AG10803 (cell line): ENCODE measurements around the gene IFNL3.
"Not testable (repeated sequence)": the region's sequence is repeated elsewhere in the genome, so short reads cannot be mapped to it uniquely, and the experiment has no call there.

Experiments used
- DNase-seq: peaks from one replicate; pipeline ENCODE4 v3.0.0; 2010; ENCODE audit warnings: low read depth
- H3K4me3 ChIP-seq: 2 replicates; pipeline ENCODE4 v1.5.1; 2011; ENCODE audit warnings: mild to moderate bottlenecking, low read length, control low read depth
- TF ChIP-seq, protein P1 (sequence below): conservative IDR thresholded peaks from 2 replicates; pipeline ENCODE4 v1.5.1; 2011; ENCODE audit warnings: mild to moderate bottlenecking, low read length, control low read depth, inconsistent platforms

Gene IFNL3

DNA sequence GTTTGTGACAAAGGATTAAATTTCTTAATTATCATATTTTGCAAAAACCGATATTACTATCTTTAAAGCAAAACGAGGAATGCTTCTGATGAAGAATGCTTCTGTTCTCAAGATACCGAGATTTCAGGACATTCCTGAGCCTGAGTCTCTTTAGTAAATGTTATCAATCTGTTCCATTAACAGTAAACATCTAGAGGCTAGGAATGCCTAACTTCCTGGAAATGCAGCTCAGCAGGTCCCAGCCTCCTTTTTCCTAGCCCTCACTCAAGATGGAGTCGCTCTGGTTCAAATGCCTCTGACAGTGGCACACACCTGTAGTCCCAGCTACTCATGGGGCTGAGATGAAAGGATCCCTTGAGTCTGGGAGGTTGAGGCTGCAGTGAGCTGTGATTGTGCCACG is 6.3 kb upstream of the IFNL3 start:
- no peak overlapping the region for H3K4me3 ChIP-seq
- no peak for DNase-seq
- TF ChIP-seq, protein P1, sequence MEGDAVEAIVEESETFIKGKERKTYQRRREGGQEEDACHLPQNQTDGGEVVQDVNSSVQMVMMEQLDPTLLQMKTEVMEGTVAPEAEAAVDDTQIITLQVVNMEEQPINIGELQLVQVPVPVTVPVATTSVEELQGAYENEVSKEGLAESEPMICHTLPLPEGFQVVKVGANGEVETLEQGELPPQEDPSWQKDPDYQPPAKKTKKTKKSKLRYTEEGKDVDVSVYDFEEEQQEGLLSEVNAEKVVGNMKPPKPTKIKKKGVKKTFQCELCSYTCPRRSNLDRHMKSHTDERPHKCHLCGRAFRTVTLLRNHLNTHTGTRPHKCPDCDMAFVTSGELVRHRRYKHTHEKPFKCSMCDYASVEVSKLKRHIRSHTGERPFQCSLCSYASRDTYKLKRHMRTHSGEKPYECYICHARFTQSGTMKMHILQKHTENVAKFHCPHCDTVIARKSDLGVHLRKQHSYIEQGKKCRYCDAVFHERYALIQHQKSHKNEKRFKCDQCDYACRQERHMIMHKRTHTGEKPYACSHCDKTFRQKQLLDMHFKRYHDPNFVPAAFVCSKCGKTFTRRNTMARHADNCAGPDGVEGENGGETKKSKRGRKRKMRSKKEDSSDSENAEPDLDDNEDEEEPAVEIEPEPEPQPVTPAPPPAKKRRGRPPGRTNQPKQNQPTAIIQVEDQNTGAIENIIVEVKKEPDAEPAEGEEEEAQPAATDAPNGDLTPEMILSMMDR, result no peak

DNA sequence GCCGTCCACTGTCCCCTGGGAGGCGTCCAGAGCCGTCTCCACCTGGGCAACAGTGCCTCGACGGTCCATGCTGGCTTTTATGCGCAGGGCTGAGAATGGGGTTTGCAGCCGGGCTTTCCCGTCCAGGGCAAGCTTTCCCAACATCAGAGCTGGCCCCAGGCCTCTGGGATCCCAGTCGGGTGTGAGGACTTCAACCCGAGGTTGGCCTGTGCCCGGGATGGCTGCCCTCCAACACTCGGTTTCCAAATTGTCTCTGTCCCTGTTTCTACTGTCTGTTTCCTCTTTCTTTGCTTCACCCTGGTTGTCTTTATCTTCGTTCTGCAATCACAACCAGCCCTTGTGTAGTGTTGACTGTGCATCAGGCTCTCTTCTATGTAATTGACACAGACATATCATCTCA is 4.0 kb upstream of the IFNL3 start, which contains the start of gene IFNL4:
IFNL4 (minus strand) TSS at position 51 of the 400 bp plus-strand sequence.
- no peak for DNase-seq
- no peak within 1 kb of the TSS for H3K4me3 ChIP-seq
- TF ChIP-seq, protein P1, result no peak

GRCh38 chr19:39247701-39248664 is 3.2 kb upstream of the IFNL3 start:
- TF ChIP-seq, protein P1, result no peak
- no peak overlapping the region for H3K4me3 ChIP-seq
- no peak for DNase-seq

GRCh38 chr19:39246951-39247669 is 2.3 kb upstream of the IFNL3 start:
- DNase-seq, result no peak
- H3K4me3 ChIP-seq, result no peak overlapping the region
- TF ChIP-seq, protein P1, result no peak

GRCh38 chr19:39245166-39245565 is 360 bp upstream of the IFNL3 start:
- not testable (repeated sequence) for DNase-seq, H3K4me3 ChIP-seq

DNA sequence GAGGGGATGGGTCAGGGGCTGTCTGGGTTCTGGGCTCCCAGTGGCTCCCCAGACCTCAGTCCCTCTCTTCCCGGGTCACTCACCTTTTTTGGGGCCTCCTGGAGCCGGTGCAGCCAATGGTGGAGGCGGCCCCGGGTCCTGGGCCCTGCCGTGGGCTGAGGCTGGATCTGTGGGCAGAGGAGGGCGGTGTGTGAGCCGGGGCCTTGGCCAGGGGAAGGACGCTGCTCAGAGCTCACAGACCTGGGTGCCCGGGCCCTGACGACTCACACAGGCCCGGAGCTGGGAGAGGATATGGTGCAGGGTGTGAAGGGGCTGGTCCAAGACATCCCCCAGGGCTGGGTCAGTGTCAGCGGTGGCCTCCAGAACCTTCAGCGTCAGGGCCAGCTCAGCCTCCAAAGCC is 1.1 kb downstream of the IFNL3 start:
- DNase-seq, H3K4me3 ChIP-seq: not testable (repeated sequence)

GRCh38 chr19:39240421-39240820 is 4.4 kb downstream of the IFNL3 start:
- H3K4me3 ChIP-seq, result no peak overlapping the region
- no peak for DNase-seq
- TF ChIP-seq, protein P1, result no peak

- DNase-seq, result no peak
- no peak overlapping the region for H3K4me3 ChIP-seq
- TF ChIP-seq, protein P1, result no peak
Measured at GRCh38 chr19:39238944-39239343, 5.9 kb downstream of the IFNL3 start.
